NCI-H1092 (cell line): Measurements from ENCODE around the gene INO80.
"Not testable (repeated sequence)": the region's sequence is repeated elsewhere in the genome, so short reads cannot be mapped to it uniquely, and the experiment has no call there.

Experiments
- DNase-seq: peaks from one replicate; lab custom pipeline; 2025; lab: John Stamatoyannopoulos, UW

INO80 gene

DNA sequence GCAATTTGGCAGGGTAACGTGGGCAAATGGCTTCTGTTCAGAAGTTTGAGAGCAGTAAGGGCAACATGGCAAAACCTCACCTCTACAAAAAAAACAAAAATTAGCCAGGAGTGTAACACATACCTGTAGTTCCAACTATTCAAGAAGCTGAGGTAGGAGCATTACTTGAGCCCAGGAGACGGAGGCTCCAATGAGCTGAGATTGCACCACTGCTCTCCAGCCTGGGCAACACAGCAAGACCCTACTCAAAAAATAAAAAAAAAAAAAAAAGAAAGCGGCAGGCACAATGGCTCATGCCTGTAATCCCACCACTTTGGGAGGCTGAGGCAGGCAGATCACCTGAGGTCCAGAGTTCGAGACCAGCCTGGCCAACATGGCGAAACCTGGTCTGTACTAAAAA, 5.9 kb upstream of the INO80 start:
- DNase-seq: no peak

DNA sequence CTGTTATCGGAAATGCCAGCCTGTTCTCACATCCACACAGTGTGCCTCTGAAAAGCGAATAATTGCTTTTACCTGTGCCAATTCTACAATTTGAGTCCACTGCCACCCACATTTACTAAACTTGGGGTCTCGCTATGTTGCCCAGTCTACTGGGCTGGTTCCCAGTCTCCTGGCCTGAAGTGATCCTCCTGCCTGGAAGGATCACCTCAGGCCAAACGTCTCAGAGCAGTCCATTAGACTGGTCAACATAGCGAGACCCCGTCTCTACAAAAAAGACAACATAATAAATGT, 827 bp upstream of the INO80 start:
- no peak for DNase-seq

DNA sequence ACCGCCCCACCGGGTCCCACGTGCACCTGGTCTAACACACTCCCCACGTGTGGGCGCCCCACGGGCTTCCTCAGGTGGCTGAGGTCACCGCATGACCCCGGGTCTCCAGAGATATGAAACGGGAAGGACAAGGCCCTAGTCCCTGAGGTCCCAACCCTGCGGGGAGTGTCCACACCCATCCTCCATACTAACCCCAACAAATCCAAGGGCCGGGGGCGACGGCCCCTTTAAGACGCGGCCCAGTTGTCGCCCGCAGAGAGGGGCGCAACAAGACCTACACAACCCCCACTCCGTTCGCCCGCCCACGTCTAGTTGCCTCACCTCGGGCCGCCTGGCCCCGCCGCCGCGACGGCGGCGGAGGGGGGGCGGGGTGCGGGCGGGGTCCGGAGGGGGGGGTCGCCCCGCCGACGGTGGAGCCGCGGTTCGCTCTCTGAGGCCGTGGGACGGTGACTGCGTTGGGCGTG, 396 bp downstream of the INO80 start:
- DNase-seq: no peak

DNA sequence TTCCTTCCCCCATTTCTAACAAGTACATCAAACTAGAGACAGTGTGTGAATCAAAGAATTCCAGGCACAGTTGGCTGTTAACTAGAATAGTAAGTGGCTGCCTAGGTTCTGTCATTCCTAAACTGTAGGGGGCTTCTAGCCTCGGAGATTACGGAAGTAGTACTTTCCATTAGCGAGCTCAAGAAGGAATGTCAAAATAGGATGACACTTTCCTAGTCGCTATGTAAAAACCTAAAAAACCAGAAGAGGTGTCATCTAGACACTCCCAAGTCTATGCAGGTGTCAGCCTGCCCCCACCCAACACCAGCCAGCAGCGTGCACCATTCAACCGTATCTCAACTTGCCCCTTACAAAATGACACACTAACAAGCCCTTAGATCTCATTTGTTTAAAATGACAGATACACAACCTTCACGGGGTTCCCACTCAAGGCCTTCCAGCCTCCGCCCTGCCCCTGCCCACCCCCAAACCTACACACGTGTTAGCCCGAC, 874 bp downstream of the INO80 start:
- DNase-seq: no peak

DNA sequence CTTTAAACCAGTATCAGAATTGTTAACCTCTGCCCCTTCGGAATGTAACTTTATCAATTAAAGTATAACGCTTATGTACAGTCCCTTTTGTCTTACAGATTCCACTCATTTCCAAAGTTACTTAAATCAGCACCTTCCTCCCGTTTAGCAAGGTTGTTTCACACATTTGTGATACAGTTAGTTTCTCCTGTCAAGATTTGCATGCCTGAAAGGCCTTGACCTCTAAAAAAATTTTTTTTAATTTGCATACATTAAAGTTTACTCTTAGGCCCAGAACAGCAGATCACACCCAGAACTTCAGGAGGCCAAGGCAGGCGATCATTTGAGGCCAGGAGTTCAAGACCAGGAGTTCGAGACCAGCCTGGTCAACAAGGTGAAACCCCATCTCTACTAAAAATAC, 9.1 kb downstream of the INO80 start:
- DNase-seq: no peak

DNA sequence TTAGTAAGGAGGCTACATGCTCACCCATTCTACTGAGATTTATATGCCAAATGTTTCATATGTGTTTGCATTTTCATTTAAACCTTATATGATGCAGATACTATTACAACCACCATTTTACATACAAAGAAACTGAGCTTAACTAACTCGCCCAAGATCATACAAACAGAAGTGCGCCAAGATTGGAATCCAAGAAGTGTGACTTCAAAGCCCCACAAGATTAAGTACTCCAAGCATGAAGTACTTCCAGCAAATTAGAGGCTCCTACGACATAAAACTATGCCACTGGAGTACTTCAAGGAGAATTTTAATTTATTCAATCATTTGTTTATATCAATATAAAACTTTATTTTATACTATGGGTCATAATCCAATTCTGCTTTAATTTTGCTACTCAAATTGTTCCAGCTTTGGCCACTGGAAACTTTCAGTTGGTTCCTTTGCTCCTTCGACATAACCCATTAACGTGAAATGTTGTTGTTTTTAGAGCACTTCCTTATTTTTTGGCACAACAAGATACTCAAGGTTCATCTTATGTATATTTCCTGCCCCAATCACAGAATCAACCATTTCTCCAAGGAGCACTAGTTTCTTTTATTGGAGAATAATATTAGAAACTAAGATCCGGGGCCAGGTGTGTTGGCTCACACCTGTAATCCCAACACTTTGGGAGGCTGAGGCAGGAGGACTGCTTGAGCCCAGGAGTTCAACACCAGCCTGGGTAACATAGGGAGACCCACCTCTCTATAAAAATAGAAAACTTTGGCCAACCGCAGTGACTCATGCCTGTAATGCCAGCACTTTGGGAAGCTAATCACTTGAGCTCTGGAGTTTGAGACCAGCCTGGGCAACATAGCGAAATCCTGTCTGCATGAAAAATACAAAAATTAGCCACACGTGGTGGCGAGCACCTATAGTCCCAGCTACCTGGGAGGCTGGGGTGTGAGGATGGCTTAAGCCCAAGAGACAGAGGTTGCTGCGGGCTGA, 10.4 kb downstream of the INO80 start:
- DNase-seq: no peak

DNA sequence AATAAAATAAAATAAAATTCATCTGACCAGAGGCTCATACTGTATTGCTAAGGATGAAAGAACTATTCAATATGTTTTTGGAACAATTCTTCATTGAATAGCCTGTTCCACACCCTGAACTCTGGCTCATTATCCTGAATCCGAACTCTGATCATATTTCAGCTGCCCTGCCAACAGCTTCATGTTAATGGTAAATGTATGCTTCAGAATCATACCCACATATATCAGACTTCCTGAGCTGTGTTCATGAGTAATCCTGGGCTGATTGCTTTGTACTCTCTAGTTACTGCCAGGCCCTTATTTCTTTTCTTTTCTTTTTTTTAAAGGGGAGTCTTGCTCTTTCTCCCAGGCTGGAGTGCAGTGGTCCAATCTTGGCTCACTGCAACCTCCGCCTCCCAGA, 11.8 kb downstream of the INO80 start:
- DNase-seq: no peak

DNA sequence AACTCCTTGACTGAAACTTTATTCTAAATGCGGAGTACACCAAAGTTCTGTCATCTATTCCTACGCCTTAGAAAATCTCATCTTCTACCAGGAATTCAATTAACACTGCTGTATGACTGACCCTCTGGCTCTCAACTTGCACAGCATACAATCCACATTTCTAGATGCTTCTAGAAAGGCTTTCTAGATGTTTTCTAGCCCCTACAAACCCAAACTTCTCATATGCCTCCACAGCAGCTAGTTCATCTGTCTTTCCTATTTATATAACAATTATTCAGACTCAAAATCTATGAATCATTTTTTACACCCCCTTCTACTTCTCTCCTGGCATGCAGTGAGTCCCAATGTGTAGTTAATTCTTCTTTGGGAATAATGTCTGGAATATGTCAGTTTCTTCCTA, 13.2 kb downstream of the INO80 start:
- DNase-seq: no peak

DNA sequence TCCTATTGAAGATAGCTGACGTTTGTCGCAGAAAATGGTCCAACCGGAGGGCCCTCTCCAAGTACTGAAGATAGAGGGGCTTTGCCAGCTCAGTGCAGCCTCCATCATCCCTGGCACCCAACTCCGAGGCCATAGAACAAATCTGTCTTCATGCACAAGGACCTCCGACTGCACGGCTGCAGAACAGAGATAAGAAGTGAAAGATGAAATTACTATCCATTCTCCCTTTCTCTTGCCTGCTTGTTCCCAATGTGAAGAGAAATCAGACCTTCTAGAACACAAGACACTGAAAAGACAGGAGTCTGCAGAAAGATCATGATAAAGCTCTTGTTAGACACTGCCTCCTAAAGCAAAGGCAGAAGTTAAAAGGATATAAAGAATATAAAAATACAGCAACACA, 19.9 kb downstream of the INO80 start:
- DNase-seq: no peak

DNA sequence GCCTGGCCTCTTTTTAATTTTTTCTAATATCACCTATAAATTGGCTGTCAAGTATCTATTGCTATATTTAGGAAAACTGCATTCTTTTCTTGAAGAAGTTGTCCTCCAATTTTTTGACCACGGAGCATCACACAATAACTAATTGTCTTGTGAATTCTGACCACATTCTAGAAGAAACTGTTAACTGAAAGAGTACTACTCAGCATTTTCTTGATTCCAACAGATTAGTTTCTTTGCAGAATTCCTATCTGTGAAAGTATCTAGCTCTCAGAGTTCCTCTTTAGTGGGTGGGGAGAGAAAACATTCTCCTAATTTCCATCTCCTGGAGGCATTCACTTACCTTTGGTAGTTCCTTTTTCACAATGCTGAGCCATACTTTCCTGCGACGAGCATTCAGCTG, 31.1 kb downstream of the INO80 start:
- DNase-seq: no peak

DNA sequence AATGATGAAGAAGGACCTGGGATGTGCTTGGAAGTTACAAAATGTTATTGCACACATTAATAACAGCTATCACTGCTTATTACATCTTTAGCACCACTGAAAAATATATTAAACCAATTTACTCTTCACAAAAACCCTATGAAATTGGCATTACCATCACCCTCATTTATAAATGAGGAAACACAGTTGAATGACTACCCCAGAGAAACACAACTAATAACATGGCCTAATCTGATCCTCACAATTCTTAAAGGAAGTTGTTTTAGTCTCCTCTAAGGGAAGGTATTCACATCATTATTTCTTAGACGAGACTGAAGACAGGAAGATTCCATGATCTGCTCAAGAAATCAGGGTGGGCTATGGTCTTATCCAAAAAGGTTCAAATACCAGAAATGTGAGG, 35.9 kb downstream of the INO80 start:
- DNase-seq: no peak

DNA sequence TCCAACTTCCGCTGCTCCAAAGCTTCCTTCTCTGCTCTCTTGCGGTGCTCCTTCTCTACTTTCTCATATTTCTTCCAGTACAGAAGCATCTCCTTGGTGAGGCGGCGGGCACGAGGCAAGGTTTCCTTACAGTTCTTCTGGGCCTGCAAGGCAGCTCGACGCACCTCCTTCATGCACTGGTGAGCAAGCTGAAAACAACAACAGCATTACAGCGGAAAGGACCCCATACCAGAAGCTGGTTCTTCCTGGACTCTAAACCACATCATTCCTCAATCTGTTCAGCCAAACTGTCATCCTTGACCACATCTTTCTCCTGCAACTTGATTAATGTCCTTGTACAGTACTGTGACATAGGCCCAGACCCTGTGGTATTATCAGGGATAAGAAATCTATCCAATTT, 36.4 kb downstream of the INO80 start:
- no peak for DNase-seq

DNA sequence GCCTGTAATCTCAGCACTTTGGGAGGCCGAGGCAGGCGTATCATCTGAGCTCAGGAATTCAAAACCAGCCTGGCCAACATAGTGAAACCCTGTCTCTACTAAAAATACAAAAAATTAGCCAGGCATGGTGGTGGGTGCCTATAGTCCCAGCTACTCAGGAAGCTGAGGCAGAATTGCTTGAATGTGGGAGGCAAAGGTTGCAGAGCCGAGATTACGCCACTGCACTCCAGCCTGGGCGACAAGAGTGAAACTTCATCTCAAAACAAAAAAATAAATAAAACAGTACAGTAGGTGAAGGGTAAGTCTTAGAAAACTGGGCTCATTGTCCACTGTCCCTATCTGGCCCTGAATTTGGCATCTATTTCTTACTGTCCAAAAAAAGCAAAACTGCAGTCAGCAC, 37.2 kb downstream of the INO80 start:
- DNase-seq: not testable (repeated sequence)

DNA sequence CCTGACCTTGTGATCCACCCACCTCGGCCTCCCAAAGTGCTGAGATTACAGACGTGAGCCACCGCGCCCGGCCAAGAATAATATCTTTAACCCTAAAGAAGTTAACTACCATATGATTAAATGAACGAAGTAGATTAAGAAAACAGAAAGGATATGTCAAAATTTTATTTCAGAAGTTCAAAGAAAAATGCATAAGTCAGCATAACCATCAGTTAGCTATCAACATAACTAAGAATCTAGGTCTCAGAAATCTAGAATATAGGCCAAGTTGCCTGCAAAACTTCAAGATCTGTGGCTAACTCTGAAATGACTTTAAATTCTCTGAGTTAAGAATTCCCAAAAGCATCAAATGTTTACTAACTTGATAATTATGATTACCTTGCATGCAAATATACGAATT, 38.0 kb downstream of the INO80 start:
- DNase-seq: no peak

DNA sequence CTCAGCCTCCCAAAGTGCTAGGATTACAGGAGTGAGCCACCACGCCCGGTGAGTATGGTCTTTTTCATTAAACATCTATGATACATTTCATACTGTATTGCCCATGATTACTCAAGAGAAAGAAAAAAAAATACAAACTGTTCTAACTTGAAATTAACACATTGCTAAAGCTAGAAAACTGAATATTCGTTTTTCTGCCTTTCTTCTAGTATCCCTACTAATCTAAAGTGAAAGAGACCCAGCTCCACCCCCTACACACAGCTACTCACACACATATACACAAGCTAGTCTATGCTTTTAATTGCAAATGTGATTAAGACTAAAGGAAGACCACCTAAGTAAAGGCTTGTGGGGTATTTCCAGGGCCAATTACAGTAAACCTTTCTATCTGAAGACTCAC, 43.1 kb downstream of the INO80 start:
- DNase-seq: no peak

DNA sequence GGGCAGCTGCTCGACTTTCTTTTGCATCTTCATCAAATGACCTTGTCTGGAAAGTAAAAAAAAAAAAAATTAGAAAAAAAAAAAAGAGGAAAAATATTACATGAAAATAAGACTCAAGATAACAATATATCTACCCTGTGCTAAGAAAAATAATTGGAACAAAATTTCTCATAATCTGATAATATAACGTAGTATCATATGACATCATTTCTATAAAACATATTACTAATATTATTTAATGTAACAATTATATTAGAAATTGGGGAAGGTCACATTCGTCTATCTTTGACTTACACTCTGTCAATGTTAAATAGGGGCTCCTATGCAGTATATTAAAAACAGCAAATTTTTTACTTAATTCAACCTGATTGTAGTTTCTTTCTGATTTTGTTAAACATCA, 44.1 kb downstream of the INO80 start:
- DNase-seq: no peak

DNA sequence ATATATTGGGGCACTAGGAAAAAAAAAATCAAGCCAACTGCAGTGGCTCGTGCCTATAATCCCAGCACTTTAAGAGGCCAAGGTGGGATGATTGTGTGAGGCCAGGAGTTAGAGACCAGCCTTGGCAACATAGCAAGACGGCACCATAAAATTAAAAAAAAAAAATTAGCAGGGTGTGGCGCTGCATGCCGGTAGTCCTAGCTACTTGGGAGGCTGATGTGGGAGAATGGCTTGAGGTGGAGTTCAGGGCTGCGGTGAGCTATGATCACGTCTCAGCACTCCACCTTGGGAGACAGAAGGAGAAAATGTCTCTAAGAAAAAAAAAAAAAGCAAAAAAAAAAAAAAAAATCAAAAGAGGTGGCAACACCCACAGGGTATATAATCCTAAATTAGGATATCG, 49.6 kb downstream of the INO80 start:
- no peak for DNase-seq

DNA sequence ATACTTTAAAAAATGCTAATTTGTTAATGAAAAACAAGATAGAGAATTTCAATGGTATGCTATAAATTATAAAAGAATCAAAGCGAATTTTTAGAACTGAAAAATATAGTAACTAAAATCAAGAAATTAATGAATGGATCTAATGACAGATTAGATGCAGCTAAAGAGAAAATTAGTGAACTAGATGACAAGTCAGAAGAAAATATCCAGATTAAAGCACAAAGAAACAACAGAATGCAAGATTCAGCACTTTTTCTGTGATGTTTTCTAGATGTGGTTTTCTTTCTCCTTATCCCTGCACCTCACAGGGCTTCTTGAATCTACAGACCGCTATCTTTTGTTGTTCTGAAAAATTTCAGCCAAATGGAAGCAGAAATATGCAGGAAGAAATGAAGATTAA, 54.4 kb downstream of the INO80 start:
- DNase-seq: no peak

DNA sequence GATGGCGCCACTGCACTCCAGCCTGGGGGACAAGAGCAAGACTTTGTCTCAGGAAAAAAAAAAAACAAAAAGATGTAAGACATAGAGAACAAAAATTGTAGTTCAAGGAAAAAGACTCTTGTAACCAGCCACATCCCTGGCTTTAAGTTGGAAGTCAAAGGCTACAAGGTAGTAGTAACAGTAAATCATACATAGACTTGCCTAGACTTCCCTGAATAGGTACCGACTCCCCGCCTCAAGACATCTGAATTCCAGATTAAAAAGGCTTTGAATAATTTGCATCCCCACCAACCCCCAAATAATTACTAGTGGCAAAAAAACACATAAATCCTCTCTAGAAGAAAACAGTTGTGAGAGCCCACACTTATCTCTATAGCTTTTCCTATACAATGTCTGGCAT, 55.6 kb downstream of the INO80 start:
- no peak for DNase-seq

DNA sequence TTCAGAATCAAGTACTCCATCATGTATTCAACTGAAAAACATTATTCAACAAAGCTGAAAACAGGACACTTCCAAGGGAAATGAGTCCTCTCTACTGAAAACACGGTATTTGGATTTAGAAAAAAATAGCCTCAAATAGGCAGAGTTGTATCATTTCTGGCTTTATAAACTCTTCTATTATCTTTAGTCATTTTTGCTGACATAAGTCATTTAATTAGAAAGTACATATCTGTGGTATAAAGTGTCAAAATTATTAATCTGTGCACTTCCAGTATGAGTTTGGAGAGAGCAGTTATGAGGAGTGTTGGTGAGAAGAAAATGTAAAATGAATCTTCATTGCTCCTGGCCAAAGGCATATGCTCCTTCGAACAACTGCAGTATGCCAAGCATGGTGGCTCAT, 59.3 kb downstream of the INO80 start:
- no peak for DNase-seq

DNA sequence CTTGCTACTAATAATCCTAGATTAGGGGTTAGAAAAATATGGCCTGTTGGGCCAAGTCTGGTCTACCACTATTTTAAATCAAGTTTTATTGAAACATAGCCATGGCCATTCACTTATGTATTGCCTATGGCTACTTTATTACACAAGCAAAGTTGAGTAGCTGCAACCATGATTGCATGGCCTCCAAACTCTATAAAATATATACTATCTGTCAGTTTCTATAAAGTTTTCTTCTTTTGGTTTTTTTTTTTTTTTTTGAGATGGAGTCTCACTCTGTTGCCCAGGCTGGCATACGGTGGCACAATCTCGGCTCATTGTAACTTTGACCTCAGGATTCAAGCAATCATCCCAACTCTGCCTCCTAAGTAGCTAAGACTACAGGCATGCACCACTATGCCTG, 60.4 kb downstream of the INO80 start:
- DNase-seq: no peak

DNA sequence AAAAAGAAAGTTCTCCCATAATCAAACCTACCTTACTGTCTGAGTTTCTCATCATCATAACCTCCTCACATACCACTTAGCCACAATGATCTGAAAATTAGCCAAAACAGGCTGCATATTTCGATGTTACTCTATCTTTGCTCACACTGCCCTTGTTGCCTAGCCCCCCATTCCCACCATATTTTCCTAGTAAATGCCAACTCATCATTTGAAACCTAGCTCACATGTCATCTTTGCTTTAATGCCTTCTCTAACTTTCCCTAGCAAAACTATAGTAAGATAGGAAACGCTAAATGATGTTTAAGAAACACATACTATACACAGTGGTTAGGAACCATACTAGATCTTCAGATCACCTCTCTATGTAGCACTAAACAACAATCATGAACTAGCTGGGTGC, 64.9 kb downstream of the INO80 start:
- no peak for DNase-seq

DNA sequence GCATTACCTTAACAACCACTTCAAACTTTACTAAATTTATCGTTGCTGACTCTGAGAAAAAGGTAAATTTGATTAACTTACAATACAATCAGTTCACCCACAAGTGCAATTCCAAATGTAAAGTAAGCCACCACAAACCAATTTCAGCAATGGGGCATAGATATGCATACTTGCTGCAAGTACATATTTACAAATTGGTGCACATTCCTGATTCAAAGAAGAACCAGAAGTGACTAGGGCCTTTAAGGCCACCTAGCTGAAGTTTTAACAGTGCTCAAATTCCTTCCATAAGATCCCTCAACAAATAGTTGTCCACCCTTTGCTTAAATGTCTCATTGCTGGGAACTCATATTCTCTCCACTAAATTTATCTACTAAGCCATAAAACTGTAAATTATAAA, 67.2 kb downstream of the INO80 start:
- DNase-seq: no peak

DNA sequence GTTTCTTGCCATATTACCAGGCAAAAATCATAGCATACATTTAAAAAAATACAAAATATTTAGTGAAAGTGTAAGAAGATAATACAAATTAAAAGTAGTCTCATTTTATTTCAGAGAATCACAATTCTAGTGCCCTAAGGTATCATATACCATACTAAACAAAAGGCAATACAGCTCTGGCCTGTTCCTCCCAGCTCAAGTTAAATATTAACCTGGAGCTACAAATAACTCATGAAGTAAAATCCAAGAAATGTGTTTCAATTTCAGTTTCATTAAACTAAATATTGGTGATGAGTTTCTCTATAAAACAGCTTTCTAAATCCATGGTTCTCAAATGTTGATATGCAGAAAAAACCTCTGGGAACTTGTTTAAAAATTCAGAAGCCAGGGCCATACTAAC, 67.7 kb downstream of the INO80 start:
- DNase-seq: no peak
